PFSK-1 (cell line): Measurements from ENCODE around the gene GIPC2.

Source experiments
- FOXP2 ChIP-seq: optimal IDR thresholded peaks from 2 replicates; pipeline ENCODE3; 2011; ENCODE audit warnings: borderline replicate concordance, control low read depth, inconsistent platforms; ENCODE audit not compliant: insufficient read depth; ENCODE audit errors: extremely low read length, extremely low read depth
- POLR2AphosphoS5 ChIP-seq: IDR thresholded peaks from 2 replicates; pipeline ENCODE4 v1.6.1; 2012; ENCODE audit warnings: low read depth, mild to moderate bottlenecking, control low read depth, low read length, moderate library complexity
- SIN3A ChIP-seq: IDR thresholded peaks from 2 replicates; pipeline ENCODE4 v1.6.1; 2012; ENCODE audit warnings: mild to moderate bottlenecking, low read length, moderate library complexity, borderline replicate concordance; ENCODE audit not compliant: insufficient read depth
- TAF1 ChIP-seq: IDR thresholded peaks from 2 replicates; pipeline ENCODE4 v1.6.1; 2012; ENCODE audit warnings: low read length, control low read depth, borderline replicate concordance; ENCODE audit not compliant: insufficient read depth
- TF ChIP-seq, protein P1 (sequence below), 2 experiments: IDR thresholded peaks; 2 replicates each; pipeline versions ENCODE4 v1.6.1 to v1.8.0; 2011 to 2012; ENCODE audit warnings: low read depth in 2 of 2, low read length in 2 of 2, control low read depth in 1 of 2, inconsistent platforms in 1 of 2, mild to moderate bottlenecking in 1 of 2, moderate library complexity in 1 of 2; ENCODE audit not compliant: insufficient read depth in 1 of 2

The GIPC2 gene

GRCh38 chr1:78070210-78070609 lies 24.4 kb downstream of the GIPC2 start:
- TF ChIP-seq FOXP2 (no peak), TAF1 (no peak), SIN3A (no peak), POLR2AphosphoS5 (no peak)
- TF ChIP-seq, protein P1, sequence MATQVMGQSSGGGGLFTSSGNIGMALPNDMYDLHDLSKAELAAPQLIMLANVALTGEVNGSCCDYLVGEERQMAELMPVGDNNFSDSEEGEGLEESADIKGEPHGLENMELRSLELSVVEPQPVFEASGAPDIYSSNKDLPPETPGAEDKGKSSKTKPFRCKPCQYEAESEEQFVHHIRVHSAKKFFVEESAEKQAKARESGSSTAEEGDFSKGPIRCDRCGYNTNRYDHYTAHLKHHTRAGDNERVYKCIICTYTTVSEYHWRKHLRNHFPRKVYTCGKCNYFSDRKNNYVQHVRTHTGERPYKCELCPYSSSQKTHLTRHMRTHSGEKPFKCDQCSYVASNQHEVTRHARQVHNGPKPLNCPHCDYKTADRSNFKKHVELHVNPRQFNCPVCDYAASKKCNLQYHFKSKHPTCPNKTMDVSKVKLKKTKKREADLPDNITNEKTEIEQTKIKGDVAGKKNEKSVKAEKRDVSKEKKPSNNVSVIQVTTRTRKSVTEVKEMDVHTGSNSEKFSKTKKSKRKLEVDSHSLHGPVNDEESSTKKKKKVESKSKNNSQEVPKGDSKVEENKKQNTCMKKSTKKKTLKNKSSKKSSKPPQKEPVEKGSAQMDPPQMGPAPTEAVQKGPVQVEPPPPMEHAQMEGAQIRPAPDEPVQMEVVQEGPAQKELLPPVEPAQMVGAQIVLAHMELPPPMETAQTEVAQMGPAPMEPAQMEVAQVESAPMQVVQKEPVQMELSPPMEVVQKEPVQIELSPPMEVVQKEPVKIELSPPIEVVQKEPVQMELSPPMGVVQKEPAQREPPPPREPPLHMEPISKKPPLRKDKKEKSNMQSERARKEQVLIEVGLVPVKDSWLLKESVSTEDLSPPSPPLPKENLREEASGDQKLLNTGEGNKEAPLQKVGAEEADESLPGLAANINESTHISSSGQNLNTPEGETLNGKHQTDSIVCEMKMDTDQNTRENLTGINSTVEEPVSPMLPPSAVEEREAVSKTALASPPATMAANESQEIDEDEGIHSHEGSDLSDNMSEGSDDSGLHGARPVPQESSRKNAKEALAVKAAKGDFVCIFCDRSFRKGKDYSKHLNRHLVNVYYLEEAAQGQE (IDR thresholded peaks at IDR 0.05; ENCODE audit: insufficient read depth in 1 of 2, low read depth in 2 of 2, low read length in 2 of 2): no peak

GRCh38 chr1:78070758-78071157 lies 25.0 kb downstream of the GIPC2 start:
- TF ChIP-seq SIN3A (no peak), TAF1 (no peak), FOXP2 (no peak), POLR2AphosphoS5 (no peak)
- TF ChIP-seq, protein P1 (IDR thresholded peaks at IDR 0.05; ENCODE audit: insufficient read depth in 1 of 2, low read depth in 2 of 2, low read length in 2 of 2): no peak

GRCh38 chr1:78071696-78072095 lies 25.9 kb downstream of the GIPC2 start:
- no peak for TF ChIP-seq POLR2AphosphoS5
- no peak for TF ChIP-seq TAF1

DNA sequence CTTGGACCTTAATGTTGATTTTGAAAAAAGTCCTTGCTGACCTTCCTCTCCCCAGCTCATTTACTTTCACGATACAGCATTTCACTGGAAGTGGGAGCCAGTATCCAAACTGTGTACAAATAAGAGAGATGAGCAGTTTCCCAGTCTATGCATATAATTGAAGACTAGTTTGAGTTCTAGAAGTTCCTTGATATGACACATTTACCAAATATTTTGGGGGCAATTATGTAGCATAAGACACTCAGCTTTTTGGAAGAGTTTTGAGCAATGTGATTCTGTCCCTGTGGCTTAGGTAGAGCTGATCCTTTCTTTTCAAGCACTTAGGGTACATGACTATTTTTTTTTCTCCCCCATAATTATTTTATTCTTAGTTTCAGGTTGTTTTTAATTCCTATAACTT lies 26.4 kb downstream of the GIPC2 start:
- TF ChIP-seq POLR2AphosphoS5: no peak
- TF ChIP-seq SIN3A: no peak
- TF ChIP-seq FOXP2: no peak
- TF ChIP-seq, protein P1 (IDR thresholded peaks at IDR 0.05; ENCODE audit: insufficient read depth in 1 of 2, low read depth in 2 of 2, low read length in 2 of 2): no peak
- TF ChIP-seq TAF1: no peak

- TF ChIP-seq SIN3A: no peak
- no peak for TF ChIP-seq FOXP2
- no peak for TF ChIP-seq TAF1
- TF ChIP-seq POLR2AphosphoS5: no peak
- TF ChIP-seq, protein P1 (IDR thresholded peaks at IDR 0.05; ENCODE audit: insufficient read depth in 1 of 2, low read depth in 2 of 2, low read length in 2 of 2): no peak
These were observed 27.7 kb downstream of the GIPC2 start for GRCh38 chr1:78073441-78073840.

GRCh38 chr1:78075621-78076020 lies 29.9 kb downstream of the GIPC2 start:
- TF ChIP-seq, protein P1 (IDR thresholded peaks at IDR 0.05; ENCODE audit: insufficient read depth in 1 of 2, low read depth in 2 of 2, low read length in 2 of 2): no peak
- TF ChIP-seq FOXP2 (no peak), SIN3A (no peak), TAF1 (no peak), POLR2AphosphoS5 (no peak)
